Activated CD4-positive, alpha-beta T cell treated with anti-CD3 and anti-CD28 coated beads, Interleukin-10, Interleukin-2, amounts not matched to agents 100 ng/mL and 50 ng/mL, durations not matched to agents 16 hours and 8 hours (primary cell): ENCODE data around the gene SEPTIN7.

Experiments
- DNase-seq: peaks from one replicate; pipeline ENCODE4 v3.0.0-alpha.2; 2020

SEPTIN7 gene

GRCh38 chr7:35792472-35792871, 8.4 kb upstream of the SEPTIN7 start:
- DNase-seq, result no peak

DNA sequence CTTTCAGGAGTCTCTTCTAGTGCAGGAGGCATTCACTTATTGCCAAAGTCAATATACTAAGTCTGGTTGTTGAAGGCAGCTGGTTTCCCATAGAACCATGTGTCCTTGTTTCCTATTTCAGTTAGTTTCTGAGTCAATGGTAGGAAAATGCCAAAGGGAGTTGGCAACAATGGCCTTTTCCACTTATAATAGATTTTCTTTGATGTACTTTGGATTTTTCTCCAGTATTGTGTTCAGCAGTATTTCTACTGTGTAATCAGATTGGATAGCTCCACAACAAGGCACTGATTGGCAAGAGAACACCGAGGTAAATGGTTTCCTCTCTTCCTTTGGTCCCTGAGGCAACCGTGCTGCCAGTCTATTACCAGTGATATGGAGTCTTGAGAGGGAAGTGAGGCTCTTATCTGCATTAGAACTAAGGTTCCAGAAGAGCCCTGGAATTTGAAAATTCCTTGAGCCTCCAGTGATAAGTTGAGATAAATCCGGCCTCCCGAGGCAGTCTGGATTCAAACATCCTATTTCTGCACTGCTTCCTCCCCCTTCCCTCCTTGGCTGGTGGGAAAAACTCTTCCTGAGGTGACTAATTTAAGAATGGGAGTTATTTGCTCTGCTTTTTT, 7.9 kb upstream of the SEPTIN7 start:
- no peak for DNase-seq

- no peak for DNase-seq
Measured at GRCh38 chr7:35797311-35797710, 3.5 kb upstream of the SEPTIN7 start.

- DNase-seq, result peak; percentile 92
Measured at GRCh38 chr7:35799846-35800717, 775 bp upstream of the SEPTIN7 start.

GRCh38 chr7:35801392-35802101, 690 bp downstream of the SEPTIN7 start:
- DNase-seq, result peak; percentile 78

DNA sequence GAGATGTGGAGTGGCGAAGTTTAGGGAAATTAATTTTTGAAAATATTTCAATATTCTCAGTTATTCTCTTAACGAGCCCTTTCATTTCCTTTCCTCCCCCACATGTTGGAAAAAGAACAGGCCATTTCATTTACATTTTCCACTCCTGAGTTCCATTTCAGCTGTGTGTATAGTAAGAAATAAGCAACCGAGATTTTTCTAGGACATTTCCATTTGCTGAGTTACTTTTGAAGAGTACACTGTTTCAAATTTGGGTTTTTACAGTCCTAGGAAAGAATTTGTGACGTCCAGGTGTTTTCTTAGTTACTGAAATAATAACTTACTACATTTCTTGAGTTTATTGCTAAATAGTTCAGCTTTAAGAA, 1.2 kb downstream of the SEPTIN7 start:
- DNase-seq, result peak; percentile 11

- DNase-seq, result peak; percentile 13
Measured at GRCh38 chr7:35802649-35803048, 1.8 kb downstream of the SEPTIN7 start.

- DNase-seq, result no peak
Measured at GRCh38 chr7:35804231-35804970, 3.5 kb downstream of the SEPTIN7 start.

GRCh38 chr7:35805876-35806275, 5.0 kb downstream of the SEPTIN7 start:
- DNase-seq, result no peak

GRCh38 chr7:35816514-35816913, 15.7 kb downstream of the SEPTIN7 start:
- no peak for DNase-seq

GRCh38 chr7:35817181-35817580, 16.3 kb downstream of the SEPTIN7 start:
- no peak for DNase-seq

GRCh38 chr7:35817930-35818329, 17.1 kb downstream of the SEPTIN7 start:
- peak; percentile 28 for DNase-seq

DNA sequence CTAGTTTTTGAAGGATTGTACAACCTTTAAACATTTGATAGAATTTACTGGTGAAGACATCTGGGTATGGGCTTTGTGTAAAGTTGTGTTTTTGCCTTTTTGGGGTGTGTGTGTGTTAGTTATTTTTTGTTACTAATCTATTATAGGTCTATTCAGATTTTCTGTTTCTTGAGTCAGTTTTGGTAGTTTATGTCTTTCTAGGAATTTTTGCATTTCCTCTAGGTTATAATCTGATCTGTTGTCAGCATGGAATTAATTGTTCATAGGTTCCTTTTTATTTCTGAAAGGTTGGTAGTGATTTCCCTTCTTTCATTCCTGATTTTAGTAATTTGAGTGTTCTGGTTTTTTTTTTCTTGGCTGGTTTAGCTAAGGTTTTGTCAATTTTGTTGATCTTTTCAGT, 17.7 kb downstream of the SEPTIN7 start:
- DNase-seq, result peak; percentile 39

GRCh38 chr7:35819310-35819709, 18.5 kb downstream of the SEPTIN7 start:
- DNase-seq, result no peak

DNA sequence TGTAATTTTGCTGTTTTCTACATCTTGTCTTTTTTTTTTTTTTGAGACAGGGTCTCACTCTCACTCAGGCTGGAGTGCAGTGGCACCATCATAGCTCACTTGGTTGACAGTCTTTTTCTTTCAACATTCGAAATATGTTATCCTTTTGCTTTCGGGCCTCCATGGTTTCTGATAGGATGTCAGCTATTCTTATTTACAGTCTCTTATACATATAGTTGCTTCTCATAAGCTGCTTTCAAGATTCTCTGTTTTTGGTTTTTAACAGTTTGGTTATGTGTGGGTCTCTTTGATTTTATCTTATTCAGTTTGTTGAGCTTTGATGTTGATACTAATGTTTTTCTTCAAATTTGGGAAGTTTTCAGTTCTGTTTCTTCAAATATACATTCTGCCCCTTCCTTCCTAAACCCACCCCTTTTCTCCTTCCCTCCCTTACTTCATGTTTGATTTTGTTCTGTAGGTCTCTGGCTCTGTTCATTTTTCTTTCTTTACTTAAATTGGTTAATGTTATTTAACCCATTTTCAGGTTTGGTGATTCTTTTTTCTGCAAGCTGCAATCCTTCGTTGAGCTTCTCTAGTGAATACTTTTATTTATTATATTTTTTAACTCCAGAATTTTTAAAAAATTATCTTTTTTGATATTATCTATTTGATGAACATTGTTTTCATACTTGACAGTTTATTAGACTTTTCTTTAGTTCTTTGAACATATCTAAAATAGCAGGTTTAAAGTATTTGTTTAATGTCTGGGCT, 19.3 kb downstream of the SEPTIN7 start:
- peak; percentile 27 for DNase-seq

DNA sequence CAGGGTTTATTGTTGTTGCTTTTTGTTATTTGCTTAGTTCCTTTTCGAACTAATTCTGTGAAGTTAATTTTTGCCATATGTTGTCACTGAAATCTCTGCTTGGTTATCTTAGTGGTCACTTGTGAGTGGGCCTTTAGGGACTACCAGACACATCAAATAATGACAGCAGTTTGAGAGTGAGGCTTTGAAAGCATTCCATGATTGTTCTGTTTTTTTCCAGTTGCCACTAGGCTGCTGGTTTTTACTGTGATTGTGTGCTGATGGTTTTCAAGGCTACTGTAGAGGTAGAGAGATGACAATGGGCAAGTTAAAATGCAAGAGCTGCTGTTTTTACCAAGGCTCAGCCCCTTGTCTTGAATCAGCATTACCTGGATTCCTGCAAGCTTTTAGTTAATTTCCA, 20.0 kb downstream of the SEPTIN7 start:
- DNase-seq, result no peak

- DNase-seq, result no peak
Measured at GRCh38 chr7:35823440-35823839, 22.6 kb downstream of the SEPTIN7 start.

GRCh38 chr7:35825974-35826373, 25.1 kb downstream of the SEPTIN7 start:
- DNase-seq, result no peak

DNA sequence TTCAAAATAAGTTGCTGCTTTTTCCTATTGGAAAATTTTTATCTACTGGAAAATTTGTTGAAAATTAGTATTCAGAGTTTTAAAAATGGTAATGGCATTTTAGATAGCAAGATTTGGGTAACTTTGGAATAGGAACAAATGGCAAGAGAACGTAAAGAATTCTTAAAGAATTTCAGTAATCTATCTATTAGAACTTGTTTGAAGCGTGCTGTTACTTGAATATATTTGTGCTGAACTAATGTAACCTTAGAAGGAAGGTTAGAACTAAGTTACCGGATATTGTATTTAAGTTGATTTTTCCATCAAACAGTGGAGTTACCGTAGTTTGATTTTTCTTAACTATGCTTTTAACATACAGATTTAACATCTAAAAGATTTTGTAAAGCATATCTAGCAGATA, 25.9 kb downstream of the SEPTIN7 start:
- no peak for DNase-seq

- no peak for DNase-seq
Measured at GRCh38 chr7:35828817-35829216, 28.0 kb downstream of the SEPTIN7 start.

DNA sequence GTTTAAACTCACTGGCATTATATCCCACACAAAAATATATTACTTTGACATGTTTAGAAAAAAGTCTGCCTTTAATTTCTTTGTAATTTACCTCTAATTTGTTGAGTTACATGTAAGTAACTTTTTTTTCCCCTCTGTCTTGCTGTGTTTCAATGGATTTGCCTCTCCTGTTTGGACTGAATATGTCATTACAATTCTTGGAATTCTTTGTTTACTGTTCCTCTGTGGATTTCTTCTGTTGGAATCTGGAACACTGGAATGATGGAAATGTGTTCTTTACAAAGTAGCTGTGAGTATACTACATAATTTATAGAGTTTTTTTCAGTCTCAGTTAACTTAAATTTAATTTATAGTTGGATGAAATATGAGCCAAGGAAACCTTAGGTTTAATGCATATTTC, 30.4 kb downstream of the SEPTIN7 start:
- no peak for DNase-seq
